22Rv1 (cell line): ENCODE measurements around the gene LCE1F.

ENCODE experiments used
- CTCF ChIP-seq: fragments of 450-650 bp; IDR thresholded peaks from 2 replicates; pipeline ENCODE4 v1.5.1; 2017; ENCODE audit warnings: mild to moderate bottlenecking
- ZFX ChIP-seq: fragments of 450-650 bp; IDR thresholded peaks from 2 replicates; pipeline ENCODE4 v1.6.1; 2017; ENCODE audit warnings: antibody characterized with exemption, borderline replicate concordance

GRCh38 chr1:152735648-152736047, 39.3 kb upstream of the LCE1F start:
- TF ChIP-seq CTCF (peak; percentile 32), ZFX (no peak)
